ENCODE results near the gene ADCY7.

Gene ADCY7

DNA sequence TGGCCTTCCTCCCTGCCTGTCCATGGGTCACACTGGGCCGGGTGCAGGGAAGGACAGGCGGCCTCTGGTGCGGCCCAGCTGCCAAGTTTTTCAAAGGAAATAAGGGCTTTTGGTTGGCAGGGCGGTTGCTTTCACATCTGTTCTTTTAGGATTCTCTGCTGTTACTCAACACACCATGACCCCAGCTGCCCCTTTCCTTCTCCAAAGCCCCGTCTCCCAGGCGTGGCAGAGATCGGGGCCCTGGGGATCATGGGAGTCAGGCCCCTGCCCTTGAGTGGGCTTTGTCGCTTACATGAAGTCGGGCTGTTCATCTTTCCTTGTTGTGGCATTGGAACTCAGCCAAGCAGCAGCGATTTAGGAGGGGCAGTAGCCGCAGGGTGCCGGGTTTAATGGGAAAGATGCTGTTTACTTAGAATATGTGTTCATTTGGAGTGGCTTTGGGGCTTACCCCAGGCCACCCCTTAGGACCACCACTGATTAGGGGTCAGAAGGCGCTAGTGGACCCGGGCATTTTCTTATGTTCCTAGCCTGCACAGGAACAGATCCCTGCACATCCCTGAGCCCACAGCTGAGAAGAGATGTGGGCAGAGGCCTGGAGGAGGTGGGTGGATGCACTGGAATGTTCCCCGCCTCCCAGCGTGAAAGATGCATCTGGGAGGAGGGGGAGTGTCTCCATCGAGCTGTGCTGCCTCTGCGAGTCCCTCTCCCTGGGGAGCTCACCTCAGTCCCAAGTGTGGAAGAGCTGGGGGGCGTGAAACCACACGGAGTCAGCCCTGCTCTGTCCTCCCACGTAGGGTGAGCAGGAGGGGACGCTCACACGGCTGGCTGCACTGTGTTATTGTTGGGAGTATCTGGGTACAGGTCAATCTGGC lies 6.8 kb upstream of the ADCY7 start:
- DNase-seq (ENCODE audit: extremely low read depth, low read depth): no peak
- no peak for TF ChIP-seq CTCF (IDR thresholded peaks at IDR 0.05; ENCODE audit: low read depth, low read length)

GRCh38 chr16:50260206-50261159 lies 5.9 kb upstream of the ADCY7 start:
- DNase-seq (ENCODE audit: extremely low read depth, low read depth): no peak
- TF ChIP-seq CTCF (IDR thresholded peaks at IDR 0.05; ENCODE audit: low read depth, low read length): no peak

GRCh38 chr16:50261160-50261706 lies 5.1 kb upstream of the ADCY7 start:
- DNase-seq (ENCODE audit: extremely low read depth, low read depth): no peak
- TF ChIP-seq CTCF (IDR thresholded peaks at IDR 0.05; ENCODE audit: low read depth, low read length): no peak

DNA sequence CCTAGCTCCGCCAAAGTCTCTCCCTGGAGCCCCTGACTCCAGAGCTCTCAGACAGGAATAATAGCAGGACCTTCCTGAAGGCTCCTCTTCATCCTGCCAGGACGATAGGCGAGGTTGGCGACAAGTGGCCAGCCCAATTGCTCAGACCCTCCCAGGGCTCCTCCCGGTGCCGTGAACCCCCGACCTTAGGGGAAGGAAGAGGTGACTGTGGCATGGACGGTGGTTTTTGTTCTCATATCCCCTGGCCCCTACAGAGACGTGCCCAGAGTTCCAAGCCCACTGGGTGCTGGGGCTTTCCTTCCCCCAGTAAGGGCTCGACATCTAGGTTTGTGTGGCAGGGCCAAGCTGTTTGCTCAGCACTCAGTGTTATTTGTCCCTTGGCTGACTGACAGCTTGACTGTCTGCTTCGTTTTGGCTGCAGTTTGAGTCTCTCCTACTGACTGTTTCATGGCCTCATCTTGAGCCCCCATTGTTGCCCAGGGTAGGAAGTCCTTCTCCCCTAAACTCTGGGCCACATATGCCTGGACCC lies 4.6 kb upstream of the ADCY7 start:
- TF ChIP-seq CTCF (IDR thresholded peaks at IDR 0.05; ENCODE audit: low read depth, low read length): no peak
- DNase-seq (ENCODE audit: extremely low read depth, low read depth): no peak

DNA sequence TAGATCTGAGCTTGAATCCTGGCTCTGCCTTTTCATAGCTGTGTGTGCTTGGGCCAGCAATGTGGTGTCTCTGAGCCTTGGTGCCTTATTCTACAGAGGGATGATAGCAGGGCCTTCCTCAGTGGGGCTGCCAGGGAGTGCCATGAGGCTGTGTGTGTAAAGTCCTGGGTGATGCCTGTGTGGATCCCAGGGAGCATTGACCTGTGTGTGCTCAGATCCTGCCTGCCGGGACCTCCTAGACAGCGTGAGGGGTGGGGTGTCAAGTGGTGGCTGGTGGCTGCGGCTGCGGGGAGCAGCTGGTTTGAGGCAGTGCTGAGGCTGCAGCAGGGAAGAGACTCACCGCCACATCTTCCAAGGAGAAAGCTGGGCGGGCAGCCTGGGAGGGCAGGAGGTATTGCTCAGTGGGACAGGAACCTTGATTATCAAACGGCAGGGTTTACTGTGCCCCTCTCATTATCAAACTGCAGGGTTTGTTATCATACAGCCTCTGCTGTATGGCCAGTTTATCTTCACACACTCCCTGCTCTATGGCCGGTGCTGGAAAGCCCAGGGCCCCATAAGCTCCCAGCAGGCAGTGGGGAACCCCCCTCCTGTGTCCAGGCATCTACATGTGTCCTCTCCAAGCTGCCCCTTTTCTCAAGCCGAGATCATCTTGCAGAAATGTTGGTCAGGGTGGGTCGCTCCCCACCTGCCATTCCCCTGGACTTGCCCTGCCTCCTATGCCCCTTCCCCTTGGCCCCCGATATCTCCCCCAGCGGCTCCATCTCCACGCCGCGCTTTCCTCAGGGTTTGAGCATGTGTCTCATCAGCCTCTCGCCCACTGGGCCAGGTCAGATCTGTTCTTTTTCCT lies 3.1 kb upstream of the ADCY7 start:
- no peak for DNase-seq (ENCODE audit: extremely low read depth, low read depth)
- no peak for TF ChIP-seq CTCF (IDR thresholded peaks at IDR 0.05; ENCODE audit: low read depth, low read length)

Measured in AG09319 (cell line).